Measurements from ENCODE around the gene RPN1.

The RPN1 gene

DNA sequence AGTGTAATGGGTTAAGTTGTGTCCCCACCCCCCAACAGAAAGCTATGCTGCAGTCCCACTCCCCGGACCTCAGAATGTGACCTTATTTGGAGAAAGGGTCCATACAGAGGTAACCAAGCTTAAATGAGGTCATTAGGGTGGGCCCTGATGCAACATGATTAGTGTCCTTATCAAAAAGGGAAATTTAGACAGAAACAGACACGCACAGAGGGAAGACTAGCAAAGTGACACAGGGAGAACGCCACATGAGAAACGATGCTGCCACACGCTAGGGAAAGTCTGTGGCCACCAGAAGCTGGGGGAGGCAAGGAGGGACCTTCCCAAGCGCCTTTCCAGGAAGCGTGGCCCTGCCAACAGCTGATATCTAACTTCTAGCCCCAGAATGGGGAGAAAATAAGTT, 65.4 kb downstream of the RPN1 start:
- ATAC-seq = no peak
- Mint-ChIP-seq H3K36me3 (no peaks in the 10 kb centered on the region), H3K27ac (no peak overlapping the region), H3K27me3 (peaks cover 25% of the 10 kb centered on the region), H3K4me1 (no peaks in the 10 kb centered on the region), H3K9me3 (no peaks in the 10 kb centered on the region), H3K4me3 (no peak overlapping the region)

DNA sequence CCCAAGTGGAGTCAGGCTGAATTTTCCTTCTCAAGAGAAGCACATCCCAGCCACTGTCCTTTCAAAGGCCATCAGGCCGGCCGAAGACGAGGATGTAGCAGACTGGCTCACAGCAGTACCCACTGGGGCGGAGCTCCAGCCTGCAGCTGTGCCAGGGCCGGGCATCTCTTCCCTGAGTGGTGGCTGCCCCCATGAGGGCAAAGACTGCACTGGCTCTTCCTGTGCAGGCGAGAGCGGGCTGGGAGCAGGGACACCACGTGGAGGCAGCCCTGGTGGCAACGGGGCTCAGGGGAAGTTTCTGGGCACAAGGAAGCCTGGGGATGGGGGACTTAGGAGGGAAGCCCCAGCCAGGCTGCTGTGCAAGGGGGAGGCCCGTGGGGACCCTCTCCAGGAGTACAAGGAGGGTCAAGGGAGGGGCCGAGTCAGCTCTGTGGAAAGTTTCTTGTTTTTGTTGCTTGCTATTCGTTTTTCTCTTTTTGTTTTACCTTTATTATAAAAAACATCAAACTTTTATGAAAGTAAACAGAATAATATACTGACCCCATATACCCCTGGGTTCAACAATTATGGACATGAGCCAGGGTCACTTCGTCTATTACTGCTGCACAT, 66.1 kb downstream of the RPN1 start:
- H3K9me3 Mint-ChIP-seq = no peaks in the 10 kb centered on the region
- H3K4me3 Mint-ChIP-seq = no peak overlapping the region
- H3K27ac Mint-ChIP-seq = no peak overlapping the region
- no peaks in the 10 kb centered on the region for H3K4me1 Mint-ChIP-seq
- no peaks in the 10 kb centered on the region for H3K36me3 Mint-ChIP-seq
- peaks cover 25% of the 10 kb centered on the region for H3K27me3 Mint-ChIP-seq
- ATAC-seq = peak; percentile 77

DNA sequence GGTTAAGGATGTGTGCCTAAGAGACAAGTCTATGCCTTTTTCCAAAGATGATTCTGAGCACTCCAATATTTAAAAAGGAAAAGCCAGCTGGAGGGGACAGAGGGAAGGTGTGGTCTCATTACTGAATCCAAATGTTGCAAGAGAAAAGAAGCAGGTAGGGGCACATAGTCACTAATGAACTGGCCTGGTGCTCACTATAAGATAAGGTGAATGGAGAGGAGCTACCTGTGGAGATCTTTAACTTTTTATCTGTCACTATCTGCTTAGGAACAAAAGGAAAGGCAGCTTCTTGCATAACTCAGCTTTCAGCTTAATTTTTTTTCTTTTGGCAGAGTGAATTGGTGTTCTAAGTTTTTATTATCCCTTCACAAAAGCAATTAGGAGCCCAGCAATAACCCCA, 69.1 kb downstream of the RPN1 start:
- no peak overlapping the region for H3K27ac Mint-ChIP-seq
- no peaks in the 10 kb centered on the region for H3K4me1 Mint-ChIP-seq
- H3K27me3 Mint-ChIP-seq = peaks cover 45% of the 10 kb centered on the region
- ATAC-seq = no peak
- H3K36me3 Mint-ChIP-seq = no peaks in the 10 kb centered on the region
- no peak overlapping the region for H3K4me3 Mint-ChIP-seq
- no peaks in the 10 kb centered on the region for H3K9me3 Mint-ChIP-seq

DNA sequence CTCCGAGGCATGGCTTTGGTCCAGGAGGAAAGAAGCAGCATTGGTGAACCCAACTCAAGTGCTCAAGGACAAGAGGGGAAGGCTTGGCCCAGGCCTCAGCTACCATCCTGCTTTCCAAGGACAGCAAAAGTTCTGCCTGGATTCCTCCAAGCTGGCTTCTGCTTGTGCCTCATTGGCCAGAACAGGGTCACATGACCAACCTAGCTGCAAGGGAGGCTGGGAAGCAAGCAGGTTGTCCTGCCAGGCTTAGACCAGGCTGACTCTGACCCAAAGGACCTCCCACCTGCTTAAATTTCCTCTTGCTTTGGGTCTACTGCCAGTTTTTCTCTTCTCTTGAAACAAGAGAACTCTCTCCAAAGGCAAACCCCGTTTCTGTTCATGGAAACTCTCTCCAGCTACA, 70.7 kb downstream of the RPN1 start:
- no peaks in the 10 kb centered on the region for H3K4me1 Mint-ChIP-seq
- ATAC-seq = no peak
- H3K9me3 Mint-ChIP-seq = no peaks in the 10 kb centered on the region
- no peak overlapping the region for H3K4me3 Mint-ChIP-seq
- no peak overlapping the region for H3K27ac Mint-ChIP-seq
- peaks cover 52% of the 10 kb centered on the region for H3K27me3 Mint-ChIP-seq
- H3K36me3 Mint-ChIP-seq = no peaks in the 10 kb centered on the region

DNA sequence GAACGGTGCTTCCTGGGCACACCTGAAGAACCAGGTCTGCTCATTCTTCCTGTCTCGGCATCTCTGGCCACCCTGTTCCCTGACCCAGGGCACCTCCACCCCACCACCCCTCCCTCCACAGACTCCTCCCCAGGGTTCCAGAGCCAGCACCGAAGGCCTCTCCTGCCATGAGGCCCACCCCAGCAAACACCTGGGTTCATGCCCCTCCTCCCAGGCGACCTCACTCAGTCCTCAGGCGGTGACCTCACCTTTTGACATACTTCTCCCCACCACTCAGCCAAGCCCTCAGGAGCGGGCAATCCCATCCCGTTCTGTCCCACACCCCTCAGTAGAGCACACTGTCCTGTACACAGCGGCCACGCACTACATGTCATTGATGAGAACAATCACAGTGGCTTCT, 72.3 kb downstream of the RPN1 start:
- Mint-ChIP-seq H3K27ac (no peak overlapping the region), H3K4me3 (no peak overlapping the region)
- no peak for ATAC-seq

DNA sequence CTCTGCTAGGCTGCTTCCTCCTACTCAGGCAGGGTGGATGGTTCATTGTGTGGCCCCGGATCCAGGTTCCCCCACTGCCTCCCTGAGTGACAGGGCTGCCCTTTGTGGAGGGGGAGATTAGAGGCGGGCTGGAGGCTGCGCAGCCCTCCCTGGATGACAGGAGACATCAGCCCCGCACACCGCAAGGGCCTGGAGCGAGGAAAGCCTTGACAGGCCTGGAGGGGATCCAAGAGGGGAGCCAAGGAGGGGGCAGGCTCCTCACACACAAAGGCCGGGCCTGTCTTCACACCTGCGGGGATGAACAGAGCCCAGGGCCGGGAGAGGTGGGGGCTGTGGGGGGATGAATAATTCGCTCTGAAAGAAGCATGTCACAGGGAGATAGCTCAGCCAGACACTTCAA, 72.9 kb downstream of the RPN1 start:
- ATAC-seq = peak; percentile 4
- Mint-ChIP-seq H3K36me3 (no peaks in the 10 kb centered on the region), H3K27me3 (peaks cover 54% of the 10 kb centered on the region), H3K4me1 (peaks cover 11% of the 10 kb centered on the region), H3K27ac (no peak overlapping the region), H3K4me3 (no peak overlapping the region), H3K9me3 (no peaks in the 10 kb centered on the region)

More for the DNA sequence above, 72.3 kb downstream of the RPN1 start:
- peaks cover 7% of the 10 kb centered on the region for H3K4me1 Mint-ChIP-seq
- no peaks in the 10 kb centered on the region for H3K9me3 Mint-ChIP-seq
- H3K36me3 Mint-ChIP-seq = no peaks in the 10 kb centered on the region
- peaks cover 55% of the 10 kb centered on the region for H3K27me3 Mint-ChIP-seq

DNA sequence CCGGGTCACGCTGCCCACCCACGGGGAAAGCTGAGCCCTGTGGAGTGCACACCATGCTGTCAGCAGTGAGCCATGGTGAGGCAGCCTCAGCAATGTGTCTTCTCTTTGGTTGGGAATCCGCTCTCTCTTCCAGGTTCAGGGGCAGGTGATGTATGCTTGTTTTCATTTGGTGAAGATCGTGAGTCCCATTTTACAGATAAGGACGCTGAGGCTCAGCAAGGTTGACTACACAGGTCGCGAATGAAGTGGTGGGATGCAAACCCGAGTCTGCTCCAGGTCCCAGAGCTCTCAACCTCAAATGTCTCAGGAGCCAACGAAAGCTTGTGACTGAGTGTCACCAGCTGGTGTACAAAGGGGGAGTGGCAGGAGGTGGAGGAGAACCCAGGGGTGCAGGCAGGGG, 74.3 kb downstream of the RPN1 start:
- no peaks in the 10 kb centered on the region for H3K9me3 Mint-ChIP-seq
- H3K27ac Mint-ChIP-seq = no peak overlapping the region
- H3K36me3 Mint-ChIP-seq = no peaks in the 10 kb centered on the region
- H3K27me3 Mint-ChIP-seq = peaks cover 54% of the 10 kb centered on the region
- no peak overlapping the region for H3K4me3 Mint-ChIP-seq
- no peak for ATAC-seq
- H3K4me1 Mint-ChIP-seq = peaks cover 11% of the 10 kb centered on the region

DNA sequence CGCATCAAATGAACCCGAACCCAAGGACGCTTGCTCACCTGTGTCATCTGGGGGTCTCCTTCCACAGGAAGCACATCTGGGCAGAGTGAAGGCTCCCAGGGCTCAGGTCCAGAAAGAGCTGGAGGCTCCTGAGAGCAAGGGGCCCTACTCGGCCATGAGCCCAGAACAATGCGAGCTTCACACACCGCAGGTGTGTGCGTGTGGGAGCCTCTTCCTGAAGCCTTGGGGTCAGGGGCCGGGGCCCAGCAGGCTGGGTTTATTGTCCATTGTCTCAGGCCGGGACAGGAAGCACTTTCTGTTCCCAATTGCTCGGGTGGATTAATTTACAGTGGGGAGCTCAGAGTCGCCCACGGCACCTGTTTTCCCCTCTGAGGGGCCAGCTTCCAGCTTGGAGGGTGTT, 74.8 kb downstream of the RPN1 start:
- Mint-ChIP-seq H3K27me3 (peaks cover 59% of the 10 kb centered on the region), H3K36me3 (no peaks in the 10 kb centered on the region), H3K4me1 (peaks cover 11% of the 10 kb centered on the region), H3K27ac (no peak overlapping the region), H3K4me3 (no peak overlapping the region), H3K9me3 (no peaks in the 10 kb centered on the region)
- no peak for ATAC-seq

DNA sequence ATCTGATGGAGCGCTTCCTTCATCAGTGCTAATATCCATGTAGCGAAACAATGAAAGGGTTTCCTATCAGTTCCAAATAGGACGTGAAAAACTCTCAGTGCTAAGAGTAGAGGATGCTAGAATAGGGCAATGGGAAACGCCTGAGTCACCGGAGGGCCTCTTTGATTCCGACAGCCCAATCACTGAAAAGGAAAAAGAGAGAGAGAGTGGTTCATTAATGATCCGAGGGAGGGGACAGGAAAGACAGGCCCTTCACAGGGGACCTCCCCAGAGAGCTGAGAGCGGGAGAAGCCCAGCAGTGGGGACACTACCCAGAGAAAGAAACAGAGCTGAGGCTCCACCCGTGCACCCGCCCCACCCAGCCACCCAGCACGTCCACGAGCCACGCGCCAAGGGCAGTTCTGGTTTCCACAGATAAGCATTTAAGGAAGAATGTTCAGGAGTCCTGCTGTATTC, 76.9 kb downstream of the RPN1 start:
- ATAC-seq = no peak
- no peaks in the 10 kb centered on the region for H3K9me3 Mint-ChIP-seq
- H3K4me1 Mint-ChIP-seq = peaks cover 11% of the 10 kb centered on the region
- no peak overlapping the region for H3K27ac Mint-ChIP-seq
- no peaks in the 10 kb centered on the region for H3K36me3 Mint-ChIP-seq
- H3K4me3 Mint-ChIP-seq = no peak overlapping the region
- H3K27me3 Mint-ChIP-seq = peaks cover 69% of the 10 kb centered on the region

DNA sequence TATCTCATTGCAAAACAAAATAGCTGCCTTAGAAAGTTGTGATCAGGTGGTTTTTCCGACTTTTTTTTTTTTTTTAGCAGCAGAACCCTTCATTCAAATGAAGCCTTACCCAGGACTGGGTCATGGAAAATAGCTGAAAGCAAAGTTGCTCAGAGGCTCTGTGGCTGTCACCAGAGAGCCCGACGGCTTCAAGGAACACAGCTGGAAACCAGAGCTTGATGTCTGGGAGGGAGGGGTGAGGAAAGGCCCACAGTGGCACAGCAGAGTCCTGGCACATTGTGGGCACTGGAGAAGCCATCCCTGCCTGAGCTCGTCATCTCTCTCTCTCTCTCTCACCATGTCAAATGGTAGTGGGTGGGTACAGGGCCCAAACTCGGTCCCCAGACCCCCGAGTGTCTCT, 77.5 kb downstream of the RPN1 start:
- Mint-ChIP-seq H3K27ac (no peak overlapping the region), H3K9me3 (no peaks in the 10 kb centered on the region), H3K4me1 (peaks cover 11% of the 10 kb centered on the region), H3K36me3 (no peaks in the 10 kb centered on the region), H3K27me3 (peaks cover 69% of the 10 kb centered on the region), H3K4me3 (no peak overlapping the region)
- ATAC-seq = no peak

DNA sequence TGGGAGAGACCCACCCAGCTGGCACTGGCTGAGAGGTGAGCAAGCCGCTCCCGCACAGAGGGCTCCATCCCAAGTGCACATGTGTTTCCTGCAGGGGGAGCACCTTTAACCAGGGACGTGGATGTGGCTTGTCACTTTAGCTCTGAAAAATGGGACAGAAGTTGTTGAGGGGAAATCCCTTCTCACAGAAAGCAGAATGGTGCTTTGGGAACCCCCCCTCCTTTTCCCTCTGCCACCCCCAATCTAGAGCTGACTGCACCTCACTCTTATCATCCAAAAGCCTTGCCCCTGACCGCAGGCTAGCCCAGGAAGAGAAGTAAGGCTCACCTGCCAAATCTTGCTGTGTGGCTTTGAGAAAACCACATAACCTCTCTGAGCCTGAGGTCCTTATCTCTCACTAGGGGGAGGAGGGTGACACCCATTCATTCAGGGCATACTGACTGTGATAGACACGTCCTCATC, 77.9 kb downstream of the RPN1 start:
- H3K27ac Mint-ChIP-seq = no peak overlapping the region
- H3K27me3 Mint-ChIP-seq = peaks cover 65% of the 10 kb centered on the region
- H3K9me3 Mint-ChIP-seq = no peaks in the 10 kb centered on the region
- H3K4me1 Mint-ChIP-seq = peaks cover 11% of the 10 kb centered on the region
- ATAC-seq = peak; percentile 20
- no peak overlapping the region for H3K4me3 Mint-ChIP-seq
- no peaks in the 10 kb centered on the region for H3K36me3 Mint-ChIP-seq

DNA sequence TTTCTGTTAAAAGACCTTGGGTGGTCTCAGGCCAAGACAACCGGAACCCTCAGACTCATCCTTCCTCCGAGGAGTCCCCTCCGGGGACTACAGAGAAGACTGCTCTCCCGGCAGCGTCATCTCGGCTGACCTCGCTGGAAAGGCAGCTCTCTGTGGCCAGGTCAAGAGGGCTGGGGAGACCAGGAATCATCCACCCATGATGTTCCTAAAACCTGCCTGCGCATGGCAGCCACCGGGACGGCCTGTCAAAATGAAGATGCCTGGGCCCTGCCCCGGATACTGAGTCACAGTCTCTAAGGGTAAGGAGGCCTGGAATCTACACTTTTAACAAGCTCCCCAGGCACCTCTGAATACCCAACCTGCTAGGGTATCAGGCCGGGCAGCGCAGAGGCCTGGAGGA, 78.6 kb downstream of the RPN1 start:
- Mint-ChIP-seq H3K4me3 (no peak overlapping the region), H3K36me3 (no peaks in the 10 kb centered on the region), H3K4me1 (peaks cover 11% of the 10 kb centered on the region), H3K27me3 (peaks cover 60% of the 10 kb centered on the region), H3K9me3 (no peaks in the 10 kb centered on the region), H3K27ac (no peak overlapping the region)
- no peak for ATAC-seq

Data from stimulated activated memory B cell treated with anti-CD40 and anti-IgM and Interleukin-4, amounts not matched to agents 10 μg/mL and 1 μg/mL and 100 μg/mL, for 72 hours (primary cell).